GM10248 (cell line): Measurements from ENCODE around the gene UBE2I.
A peak's percentile ranks its signal among the peaks of the same experiment; 100 is the strongest.

ENCODE experiments used
- CTCF ChIA-PET: fragments of 300-600 bp; sonication (Branson Sonifier 250); formaldehyde crosslinking; extraction: SDS; loops from one replicate; lab custom pipeline; 2021; ENCODE audit warnings: antibody characterized with exemption; lab: Yijun Ruan, JAX
- POLR2A ChIA-PET: fragments of 350-650 bp; sonication (Branson Sonifier 250); formaldehyde crosslinking; extraction: SDS; loops from one replicate; lab custom pipeline; 2020; ENCODE audit warnings: antibody characterized with exemption; lab: Yijun Ruan, JAX
- DNase-seq: peaks from one replicate; pipeline ENCODE4 v3.0.0; 2012; ENCODE audit errors: extremely low spot score
- TF ChIP-seq, protein P1 (sequence below): IDR thresholded peaks from 2 replicates; pipeline ENCODE4 v1.5.1; 2012; ENCODE audit warnings: mild to moderate bottlenecking, low read depth; ENCODE audit errors: extremely low read depth, missing control alignments, control extremely low read depth

UBE2I gene

DNA sequence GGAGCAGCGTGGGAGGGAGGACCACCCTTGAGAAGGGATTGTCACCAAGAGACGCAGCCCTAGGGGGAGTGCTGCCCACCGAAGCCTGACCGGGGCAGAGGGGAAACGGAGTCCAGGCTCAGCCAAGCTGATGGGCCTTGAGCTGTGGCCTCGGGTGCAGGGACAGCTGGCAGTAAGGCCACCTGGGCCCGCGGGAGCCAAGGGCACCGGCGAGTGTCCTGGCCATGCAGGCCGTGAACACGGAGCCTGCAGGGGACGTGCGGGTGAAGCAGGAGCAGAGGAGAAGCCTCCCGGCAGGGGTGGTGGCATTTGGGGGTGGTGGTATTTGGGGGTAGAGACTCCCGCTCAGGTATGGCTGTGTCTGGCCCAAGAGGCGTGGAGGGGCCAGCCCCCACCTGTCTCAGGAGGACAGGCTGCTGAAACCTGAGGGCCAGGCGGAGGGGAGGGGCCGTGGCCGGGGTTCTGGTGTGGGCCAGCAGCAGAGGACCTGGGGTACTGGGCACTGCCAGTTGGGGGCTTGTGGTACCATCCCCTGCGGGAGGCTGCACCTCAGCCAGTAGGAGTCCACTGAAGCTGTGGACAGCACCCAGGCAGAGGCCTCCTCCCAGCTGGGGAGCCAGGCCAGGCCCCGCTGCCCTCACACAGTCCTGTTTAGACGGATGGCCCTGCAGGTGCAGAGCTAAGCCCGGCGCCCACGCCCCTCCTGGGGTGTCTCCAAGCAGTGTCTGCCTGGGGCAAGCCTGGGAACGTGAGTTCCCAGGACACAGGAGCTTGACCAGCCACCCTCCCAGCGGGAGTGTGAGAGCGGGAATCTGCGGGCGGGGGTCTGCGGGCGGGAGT lies 46.8 kb downstream of the UBE2I start:
- ChIA-PET CTCF (no interaction called here), POLR2A (no interaction called here)
- TF ChIP-seq, protein P1, sequence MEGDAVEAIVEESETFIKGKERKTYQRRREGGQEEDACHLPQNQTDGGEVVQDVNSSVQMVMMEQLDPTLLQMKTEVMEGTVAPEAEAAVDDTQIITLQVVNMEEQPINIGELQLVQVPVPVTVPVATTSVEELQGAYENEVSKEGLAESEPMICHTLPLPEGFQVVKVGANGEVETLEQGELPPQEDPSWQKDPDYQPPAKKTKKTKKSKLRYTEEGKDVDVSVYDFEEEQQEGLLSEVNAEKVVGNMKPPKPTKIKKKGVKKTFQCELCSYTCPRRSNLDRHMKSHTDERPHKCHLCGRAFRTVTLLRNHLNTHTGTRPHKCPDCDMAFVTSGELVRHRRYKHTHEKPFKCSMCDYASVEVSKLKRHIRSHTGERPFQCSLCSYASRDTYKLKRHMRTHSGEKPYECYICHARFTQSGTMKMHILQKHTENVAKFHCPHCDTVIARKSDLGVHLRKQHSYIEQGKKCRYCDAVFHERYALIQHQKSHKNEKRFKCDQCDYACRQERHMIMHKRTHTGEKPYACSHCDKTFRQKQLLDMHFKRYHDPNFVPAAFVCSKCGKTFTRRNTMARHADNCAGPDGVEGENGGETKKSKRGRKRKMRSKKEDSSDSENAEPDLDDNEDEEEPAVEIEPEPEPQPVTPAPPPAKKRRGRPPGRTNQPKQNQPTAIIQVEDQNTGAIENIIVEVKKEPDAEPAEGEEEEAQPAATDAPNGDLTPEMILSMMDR: no peak
- no peak for DNase-seq

DNA sequence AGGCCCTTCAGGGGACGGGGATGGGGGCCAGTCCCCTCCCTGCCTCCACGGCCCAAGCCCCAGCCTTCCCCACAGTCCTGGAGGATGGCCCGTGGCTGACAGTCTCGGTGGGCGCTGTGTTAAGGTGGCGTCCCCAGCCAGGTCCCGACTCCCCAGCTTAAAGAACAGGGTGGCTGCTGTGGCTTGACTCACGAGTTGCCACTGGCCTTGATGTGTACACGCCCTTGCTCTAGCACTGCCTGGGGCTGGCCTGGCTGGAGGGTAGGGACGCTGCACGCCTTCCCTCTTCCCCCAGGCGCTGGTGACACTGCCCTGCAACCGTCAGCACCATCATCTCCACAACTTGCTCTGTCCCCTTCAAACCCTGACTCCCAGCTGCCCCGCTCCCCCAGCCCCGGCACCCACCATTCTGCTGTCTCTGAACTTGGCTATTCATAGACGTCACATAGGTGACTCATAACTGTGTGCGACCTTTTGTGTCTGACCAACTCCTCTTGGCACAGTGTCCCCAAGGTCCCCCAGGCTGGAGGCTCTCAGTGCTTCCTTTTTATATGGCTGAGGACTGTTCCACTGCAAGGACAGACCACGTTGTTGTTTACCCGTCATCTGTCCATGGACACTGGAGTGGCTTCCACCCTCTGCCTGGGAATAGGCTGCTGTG lies 48.6 kb downstream of the UBE2I start:
- CTCF ChIA-PET: interaction anchor here (1.2 kb wide), 1 partner anchor 11 kb away, joined by 3 read pairs; no protein-coding TSS in a partner anchor

DNA sequence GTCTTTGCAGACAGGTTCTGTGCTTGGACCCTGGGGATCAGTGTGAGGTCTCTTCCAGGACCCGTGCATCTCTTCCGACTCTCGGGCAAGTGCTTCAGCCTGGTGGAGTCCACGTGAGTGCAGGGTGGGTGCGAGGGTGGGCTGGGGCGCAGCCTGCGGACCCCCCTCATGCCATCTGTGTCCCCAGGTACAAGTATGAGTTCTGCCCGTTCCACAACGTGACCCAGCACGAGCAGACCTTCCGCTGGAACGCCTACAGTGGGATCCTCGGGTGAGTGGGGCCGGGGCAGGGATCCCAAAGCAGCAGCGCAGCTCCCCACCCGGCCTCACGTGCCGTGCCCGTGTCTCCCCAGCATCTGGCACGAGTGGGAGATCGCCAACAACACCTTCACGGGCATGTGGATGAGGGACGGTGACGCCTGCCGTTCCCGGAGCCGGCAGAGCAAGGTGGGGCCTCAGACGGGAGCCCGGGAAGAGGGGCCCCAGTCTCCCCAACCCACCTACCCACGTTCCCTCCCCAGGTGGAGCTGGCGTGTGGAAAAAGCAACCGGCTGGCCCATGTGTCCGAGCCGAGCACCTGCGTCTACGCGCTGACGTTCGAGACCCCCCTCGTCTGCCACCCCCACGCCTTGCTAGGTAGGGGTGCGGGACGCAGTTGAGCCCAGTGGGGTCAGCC lies 52.4 kb downstream of the UBE2I start:
- ChIA-PET POLR2A (no interaction called here), CTCF (interaction anchor here (1.2 kb wide), 1 partner anchor 46 kb away, joined by 4 read pairs; no protein-coding TSS in a partner anchor)
- TF ChIP-seq, protein P1: no peak
- no peak for DNase-seq

More for the DNA sequence above, 48.6 kb downstream of the UBE2I start:
- TF ChIP-seq, protein P1: no peak
- no peak for DNase-seq
- POLR2A ChIA-PET: no interaction called here

DNA sequence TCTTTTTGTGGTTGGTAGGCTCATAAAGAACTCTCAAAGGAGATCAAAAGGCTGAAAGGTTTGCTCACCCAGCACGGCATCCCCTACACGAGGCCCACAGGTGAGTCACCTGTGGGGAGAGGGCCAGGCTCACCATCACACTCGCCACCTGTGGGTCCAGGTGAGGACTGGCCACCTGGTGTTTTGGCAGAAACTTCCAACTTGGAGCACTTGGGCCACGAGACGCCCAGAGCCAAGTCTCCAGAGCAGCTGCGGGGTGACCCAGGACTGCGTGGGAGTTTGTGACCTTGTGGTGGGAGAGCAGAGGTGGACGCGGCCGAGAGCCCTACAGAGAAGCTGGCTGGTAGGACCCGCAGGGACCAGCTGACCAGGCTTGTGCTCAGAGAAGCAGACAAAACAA lies 53.4 kb downstream of the UBE2I start:
- CTCF ChIA-PET: interaction anchor here (0.6 to 5.3 kb wide), 27 partner anchors 9 to 789 kb away, joined by 3 to 56 read pairs (median 4); partner anchors contain the start of genes GNPTG and TSR3
- POLR2A ChIA-PET: no interaction called here
- no peak for DNase-seq
- TF ChIP-seq, protein P1: no peak

DNA sequence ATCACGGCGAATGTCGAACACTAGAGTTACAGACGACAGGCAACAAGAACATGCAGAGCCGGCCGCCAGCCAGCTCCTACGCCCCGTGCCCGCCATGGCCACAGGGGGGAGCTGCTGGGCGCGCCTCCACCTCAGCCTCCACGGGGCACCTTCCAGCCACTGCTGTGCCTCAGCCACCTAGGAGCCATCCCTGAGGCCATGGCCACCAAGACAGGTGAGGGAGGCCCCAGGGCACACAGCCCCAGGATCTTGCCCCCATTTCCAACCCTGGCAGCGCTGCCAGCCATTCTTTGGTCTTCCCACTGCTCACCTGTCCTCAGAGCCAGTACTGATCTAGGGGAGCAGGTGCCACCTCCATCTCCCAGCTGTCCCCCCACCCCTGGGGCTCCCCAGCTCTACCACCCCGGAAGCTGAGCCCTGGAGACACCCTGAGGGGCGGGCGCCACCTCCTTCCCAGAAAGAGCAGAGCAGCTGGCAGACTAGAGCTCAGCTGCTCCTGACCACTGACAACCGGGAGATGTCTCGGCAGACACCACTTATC lies 54.1 kb downstream of the UBE2I start:
- DNase-seq: peak; percentile 87
- ChIA-PET POLR2A (no interaction called here), CTCF (interaction anchor here (0.6 to 5.3 kb wide), 41 partner anchors 10 to 789 kb away, joined by 3 to 56 read pairs (median 4); partner anchors contain the start of genes GNPTG, TSR3 and UQCC4)
- TF ChIP-seq, protein P1: peak; percentile 90
